Activated CD4-positive, alpha-beta T cell treated with anti-CD3 and anti-CD28 coated beads for 48 hours (primary cell): ENCODE measurements around the gene ASGR1.
"Not testable (repeated sequence)": the region's sequence is repeated elsewhere in the genome, so short reads cannot be mapped to it uniquely, and the experiment has no call there.

Experiments
- DNase-seq: peaks from one replicate; pipeline ENCODE4 v3.0.0-alpha.2; 2020

Gene ASGR1

GRCh38 chr17:7184647-7185046, 5.5 kb upstream of the ASGR1 start:
- no peak for DNase-seq

GRCh38 chr17:7184091-7184488, 4.9 kb upstream of the ASGR1 start:
- no peak for DNase-seq

GRCh38 chr17:7183433-7184090, 4.4 kb upstream of the ASGR1 start:
- DNase-seq: no peak

GRCh38 chr17:7182101-7182500, 2.9 kb upstream of the ASGR1 start:
- DNase-seq: not testable (repeated sequence)

GRCh38 chr17:7178973-7179316, 225 bp downstream of the ASGR1 start:
- DNase-seq: no peak

GRCh38 chr17:7177954-7178477, 1.2 kb downstream of the ASGR1 start:
- DNase-seq: no peak

- DNase-seq: peak; percentile 76
These were observed 1.8 kb downstream of the ASGR1 start for GRCh38 chr17:7177191-7177953.

GRCh38 chr17:7176841-7177190, 2.4 kb downstream of the ASGR1 start:
- DNase-seq: no peak

- DNase-seq: no peak
These were observed 2.9 kb downstream of the ASGR1 start for GRCh38 chr17:7176107-7176840.

- DNase-seq: no peak
These were observed 3.8 kb downstream of the ASGR1 start for GRCh38 chr17:7175330-7175733.

GRCh38 chr17:7174603-7175326, 4.4 kb downstream of the ASGR1 start:
- DNase-seq: no peak

GRCh38 chr17:7173687-7174602, 5.2 kb downstream of the ASGR1 start:
- peak; percentile 71 for DNase-seq

- DNase-seq: not testable (repeated sequence)
These were observed 6.5 kb downstream of the ASGR1 start for GRCh38 chr17:7172522-7173191.

- not testable (repeated sequence) for DNase-seq
These were observed 9.6 kb downstream of the ASGR1 start for GRCh38 chr17:7169565-7169908.

- DNase-seq: not testable (repeated sequence)
These were observed 10.2 kb downstream of the ASGR1 start for GRCh38 chr17:7168841-7169564.

- no peak for DNase-seq
These were observed 11.3 kb downstream of the ASGR1 start for GRCh38 chr17:7167832-7168231.

- no peak for DNase-seq
These were observed 12.3 kb downstream of the ASGR1 start for GRCh38 chr17:7166873-7167272.

- not testable (repeated sequence) for DNase-seq
These were observed 19.6 kb downstream of the ASGR1 start for GRCh38 chr17:7159571-7159970.

GRCh38 chr17:7158424-7158823, 20.7 kb downstream of the ASGR1 start:
- not testable (repeated sequence) for DNase-seq

GRCh38 chr17:7156342-7156940, 22.7 kb downstream of the ASGR1 start:
- DNase-seq: no peak
